HL-60 (cell line): Measurements from ENCODE around the gene PRDX3.

Experiments
- GABPA ChIP-seq: IDR thresholded peaks from 2 replicates; pipeline ENCODE4 v1.6.1; 2012; ENCODE audit warnings: low read depth
- POLR2AphosphoS5 ChIP-seq: IDR thresholded peaks from 2 replicates; pipeline ENCODE4 v1.6.1; 2012; ENCODE audit warnings: low read depth
- SPI1 ChIP-seq: IDR thresholded peaks from 2 replicates; pipeline ENCODE4 v1.6.1; 2012; ENCODE audit warnings: low read depth, mild to moderate bottlenecking, borderline replicate concordance
- TF ChIP-seq, protein P1 (sequence below): IDR thresholded peaks from one replicate; pipeline ENCODE4 v1.5.1; 2011; ENCODE audit warnings: low read length, control low read depth, inconsistent platforms; ENCODE audit not compliant: insufficient read depth
- TF ChIP-seq, protein P2 (sequence below): IDR thresholded peaks from 2 replicates; pipeline ENCODE4 v1.6.1; 2012; ENCODE audit warnings: low read depth; ENCODE audit not compliant: insufficient replicate concordance

GRCh38 chr10:119207366-119207666 is 28.7 kb upstream of the PRDX3 start, which contains the start of gene GRK5:
- TF ChIP-seq, protein P1, sequence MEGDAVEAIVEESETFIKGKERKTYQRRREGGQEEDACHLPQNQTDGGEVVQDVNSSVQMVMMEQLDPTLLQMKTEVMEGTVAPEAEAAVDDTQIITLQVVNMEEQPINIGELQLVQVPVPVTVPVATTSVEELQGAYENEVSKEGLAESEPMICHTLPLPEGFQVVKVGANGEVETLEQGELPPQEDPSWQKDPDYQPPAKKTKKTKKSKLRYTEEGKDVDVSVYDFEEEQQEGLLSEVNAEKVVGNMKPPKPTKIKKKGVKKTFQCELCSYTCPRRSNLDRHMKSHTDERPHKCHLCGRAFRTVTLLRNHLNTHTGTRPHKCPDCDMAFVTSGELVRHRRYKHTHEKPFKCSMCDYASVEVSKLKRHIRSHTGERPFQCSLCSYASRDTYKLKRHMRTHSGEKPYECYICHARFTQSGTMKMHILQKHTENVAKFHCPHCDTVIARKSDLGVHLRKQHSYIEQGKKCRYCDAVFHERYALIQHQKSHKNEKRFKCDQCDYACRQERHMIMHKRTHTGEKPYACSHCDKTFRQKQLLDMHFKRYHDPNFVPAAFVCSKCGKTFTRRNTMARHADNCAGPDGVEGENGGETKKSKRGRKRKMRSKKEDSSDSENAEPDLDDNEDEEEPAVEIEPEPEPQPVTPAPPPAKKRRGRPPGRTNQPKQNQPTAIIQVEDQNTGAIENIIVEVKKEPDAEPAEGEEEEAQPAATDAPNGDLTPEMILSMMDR: no peak
- no peak for TF ChIP-seq POLR2AphosphoS5
- TF ChIP-seq, protein P2, sequence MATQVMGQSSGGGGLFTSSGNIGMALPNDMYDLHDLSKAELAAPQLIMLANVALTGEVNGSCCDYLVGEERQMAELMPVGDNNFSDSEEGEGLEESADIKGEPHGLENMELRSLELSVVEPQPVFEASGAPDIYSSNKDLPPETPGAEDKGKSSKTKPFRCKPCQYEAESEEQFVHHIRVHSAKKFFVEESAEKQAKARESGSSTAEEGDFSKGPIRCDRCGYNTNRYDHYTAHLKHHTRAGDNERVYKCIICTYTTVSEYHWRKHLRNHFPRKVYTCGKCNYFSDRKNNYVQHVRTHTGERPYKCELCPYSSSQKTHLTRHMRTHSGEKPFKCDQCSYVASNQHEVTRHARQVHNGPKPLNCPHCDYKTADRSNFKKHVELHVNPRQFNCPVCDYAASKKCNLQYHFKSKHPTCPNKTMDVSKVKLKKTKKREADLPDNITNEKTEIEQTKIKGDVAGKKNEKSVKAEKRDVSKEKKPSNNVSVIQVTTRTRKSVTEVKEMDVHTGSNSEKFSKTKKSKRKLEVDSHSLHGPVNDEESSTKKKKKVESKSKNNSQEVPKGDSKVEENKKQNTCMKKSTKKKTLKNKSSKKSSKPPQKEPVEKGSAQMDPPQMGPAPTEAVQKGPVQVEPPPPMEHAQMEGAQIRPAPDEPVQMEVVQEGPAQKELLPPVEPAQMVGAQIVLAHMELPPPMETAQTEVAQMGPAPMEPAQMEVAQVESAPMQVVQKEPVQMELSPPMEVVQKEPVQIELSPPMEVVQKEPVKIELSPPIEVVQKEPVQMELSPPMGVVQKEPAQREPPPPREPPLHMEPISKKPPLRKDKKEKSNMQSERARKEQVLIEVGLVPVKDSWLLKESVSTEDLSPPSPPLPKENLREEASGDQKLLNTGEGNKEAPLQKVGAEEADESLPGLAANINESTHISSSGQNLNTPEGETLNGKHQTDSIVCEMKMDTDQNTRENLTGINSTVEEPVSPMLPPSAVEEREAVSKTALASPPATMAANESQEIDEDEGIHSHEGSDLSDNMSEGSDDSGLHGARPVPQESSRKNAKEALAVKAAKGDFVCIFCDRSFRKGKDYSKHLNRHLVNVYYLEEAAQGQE: no peak
- TF ChIP-seq GABPA: no peak
- no peak for TF ChIP-seq SPI1
